Heart left ventricle (tissue), 13 donors: ENCODE data around the gene OR6M1.

ENCODE experiments used
- POLR2A ChIP-seq, 2 donors: fragments of 450-650 bp; IDR thresholded peaks; one replicate each; pipeline ENCODE4 v1.6.1; 2017; ENCODE audit warnings: antibody characterized with exemption in 2 of 2, mild to moderate bottlenecking in 2 of 2, moderate library complexity in 2 of 2
- TF ChIP-seq, protein P1 (sequence below), 12 donors: fragments of 200-600 bp; sonication (generic) in 4 of 12; IDR thresholded peaks; one replicate each; pipeline versions ENCODE4 v1.5.0 to v1.8.0; 2018 to 2022; ENCODE audit warnings: antibody characterized with exemption in 12 of 12, mild to moderate bottlenecking in 5 of 12
- donor health status: ischemic (EF 13 %, LVEDD 7.1; RV severe dilation, severe dysfunction).
- donor health status: DM: no; HTN: yes; CAD: no.
- donor health status: DM: no; HTN: no; CAD: no.
- donor health status: ischemic (EF 25% LVEDD 6.9; RV normal size, moderate dysfunction).
- donor health status: ischemic (EF 25% LVEDD 5.7; RV mildly dilated, moderate dysfunction).
- donor health status: ischemic (EF 35%, LVEDD 5.7; RV mildly dilated, moderate dysfunction).
- donor health status: nonischemic (EF 11% LVEDD 7.7; RV severe dilation, severe dysfunction).
- donor health status: DM: yes; HTN: yes; CAD: no.
- donor health status: PGD.
- donor health status: ischemic (EF 29% LVEDD 5.4; RV normal size, mild dysfunction).
- donor health status: nonischemic (EF 23%, LVEDD 6.1; RV moderate dilation, normal function).

- TF ChIP-seq, protein P1, sequence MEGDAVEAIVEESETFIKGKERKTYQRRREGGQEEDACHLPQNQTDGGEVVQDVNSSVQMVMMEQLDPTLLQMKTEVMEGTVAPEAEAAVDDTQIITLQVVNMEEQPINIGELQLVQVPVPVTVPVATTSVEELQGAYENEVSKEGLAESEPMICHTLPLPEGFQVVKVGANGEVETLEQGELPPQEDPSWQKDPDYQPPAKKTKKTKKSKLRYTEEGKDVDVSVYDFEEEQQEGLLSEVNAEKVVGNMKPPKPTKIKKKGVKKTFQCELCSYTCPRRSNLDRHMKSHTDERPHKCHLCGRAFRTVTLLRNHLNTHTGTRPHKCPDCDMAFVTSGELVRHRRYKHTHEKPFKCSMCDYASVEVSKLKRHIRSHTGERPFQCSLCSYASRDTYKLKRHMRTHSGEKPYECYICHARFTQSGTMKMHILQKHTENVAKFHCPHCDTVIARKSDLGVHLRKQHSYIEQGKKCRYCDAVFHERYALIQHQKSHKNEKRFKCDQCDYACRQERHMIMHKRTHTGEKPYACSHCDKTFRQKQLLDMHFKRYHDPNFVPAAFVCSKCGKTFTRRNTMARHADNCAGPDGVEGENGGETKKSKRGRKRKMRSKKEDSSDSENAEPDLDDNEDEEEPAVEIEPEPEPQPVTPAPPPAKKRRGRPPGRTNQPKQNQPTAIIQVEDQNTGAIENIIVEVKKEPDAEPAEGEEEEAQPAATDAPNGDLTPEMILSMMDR (IDR thresholded peaks at IDR 0.05), result no peak
- TF ChIP-seq POLR2A (IDR thresholded peaks at IDR 0.05), result no peak
Measured at GRCh38 chr11:123852321-123852720, 46.2 kb upstream of the OR6M1 start.
